Fibroblast of lung (primary cell): ENCODE data around the gene WDR7.

Source experiments
- EZH2 ChIP-seq: IDR thresholded peaks from 2 replicates; pipeline ENCODE4 v1.5.1; 2012; ENCODE audit warnings: low read length, control low read depth, mild to moderate bottlenecking; ENCODE audit errors: missing control alignments
- TF ChIP-seq, protein P1 (sequence below), 2 donors: IDR thresholded peaks in 1 of 2; conservative IDR thresholded peaks in 1 of 2; 1 replicate in 1 of 2; 2 replicates in 1 of 2; pipeline ENCODE4 v1.5.1; 2011 to 2012; ENCODE audit warnings: low read length in 2 of 2, control low read depth in 1 of 2, inconsistent platforms in 1 of 2, low read depth in 1 of 2, mild to moderate bottlenecking in 1 of 2

GRCh38 chr18:56853961-56854360 lies 202.8 kb downstream of the WDR7 start:
- TF ChIP-seq, protein P1, sequence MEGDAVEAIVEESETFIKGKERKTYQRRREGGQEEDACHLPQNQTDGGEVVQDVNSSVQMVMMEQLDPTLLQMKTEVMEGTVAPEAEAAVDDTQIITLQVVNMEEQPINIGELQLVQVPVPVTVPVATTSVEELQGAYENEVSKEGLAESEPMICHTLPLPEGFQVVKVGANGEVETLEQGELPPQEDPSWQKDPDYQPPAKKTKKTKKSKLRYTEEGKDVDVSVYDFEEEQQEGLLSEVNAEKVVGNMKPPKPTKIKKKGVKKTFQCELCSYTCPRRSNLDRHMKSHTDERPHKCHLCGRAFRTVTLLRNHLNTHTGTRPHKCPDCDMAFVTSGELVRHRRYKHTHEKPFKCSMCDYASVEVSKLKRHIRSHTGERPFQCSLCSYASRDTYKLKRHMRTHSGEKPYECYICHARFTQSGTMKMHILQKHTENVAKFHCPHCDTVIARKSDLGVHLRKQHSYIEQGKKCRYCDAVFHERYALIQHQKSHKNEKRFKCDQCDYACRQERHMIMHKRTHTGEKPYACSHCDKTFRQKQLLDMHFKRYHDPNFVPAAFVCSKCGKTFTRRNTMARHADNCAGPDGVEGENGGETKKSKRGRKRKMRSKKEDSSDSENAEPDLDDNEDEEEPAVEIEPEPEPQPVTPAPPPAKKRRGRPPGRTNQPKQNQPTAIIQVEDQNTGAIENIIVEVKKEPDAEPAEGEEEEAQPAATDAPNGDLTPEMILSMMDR (conservative IDR thresholded peaks at IDR 0.05 in 1 of 2, IDR thresholded peaks at IDR 0.05 in 1 of 2; ENCODE audit: low read depth in 1 of 2, low read length in 2 of 2), result no peak
- TF ChIP-seq EZH2, result no peak
